HS-5 (cell line): ENCODE data around the gene CD80.

Source experiments
- DNase-seq: peaks from one replicate; pipeline ENCODE4 v3.0.0-alpha.2; 2012; ENCODE audit warnings: low read depth

CD80 gene

DNA sequence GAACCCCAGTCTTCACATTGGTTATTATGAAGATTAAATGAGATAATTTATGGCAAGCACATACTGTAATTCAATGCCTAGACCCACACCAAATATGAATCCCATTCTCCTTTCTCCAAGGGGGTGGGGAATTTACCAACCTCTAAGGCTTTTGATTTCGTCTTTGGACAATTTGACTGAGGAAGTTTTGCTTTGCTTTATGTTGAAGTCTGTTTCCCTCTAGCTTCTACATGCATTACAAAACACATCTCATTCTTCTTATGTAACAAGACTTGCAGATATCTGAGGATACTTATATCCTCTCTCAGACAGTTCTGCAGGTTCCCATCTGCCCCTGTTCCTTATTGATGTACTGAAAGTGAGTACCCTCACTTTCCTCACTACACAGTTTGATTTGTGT is 12.2 kb downstream of the CD80 start:
- DNase-seq, result no peak

DNA sequence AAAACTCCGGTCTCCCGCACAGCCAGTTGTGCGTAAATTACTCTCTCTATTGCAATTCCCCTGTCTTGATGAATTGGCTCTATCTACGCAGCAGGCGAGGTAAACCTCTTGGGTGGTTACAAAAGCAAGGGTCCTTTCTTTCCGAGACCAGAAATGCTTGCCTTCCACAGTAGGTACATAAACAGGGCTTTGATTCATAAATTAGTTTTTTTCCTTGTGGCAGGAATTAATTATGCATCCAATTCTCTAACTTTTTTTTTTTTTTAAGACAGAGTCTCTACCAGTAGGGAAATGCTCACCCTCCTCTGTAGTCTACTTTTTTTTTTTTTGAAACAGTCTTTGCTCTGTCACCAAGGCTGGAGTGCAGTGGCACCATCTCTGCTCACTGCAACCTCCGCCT is 16.3 kb downstream of the CD80 start:
- no peak for DNase-seq

DNA sequence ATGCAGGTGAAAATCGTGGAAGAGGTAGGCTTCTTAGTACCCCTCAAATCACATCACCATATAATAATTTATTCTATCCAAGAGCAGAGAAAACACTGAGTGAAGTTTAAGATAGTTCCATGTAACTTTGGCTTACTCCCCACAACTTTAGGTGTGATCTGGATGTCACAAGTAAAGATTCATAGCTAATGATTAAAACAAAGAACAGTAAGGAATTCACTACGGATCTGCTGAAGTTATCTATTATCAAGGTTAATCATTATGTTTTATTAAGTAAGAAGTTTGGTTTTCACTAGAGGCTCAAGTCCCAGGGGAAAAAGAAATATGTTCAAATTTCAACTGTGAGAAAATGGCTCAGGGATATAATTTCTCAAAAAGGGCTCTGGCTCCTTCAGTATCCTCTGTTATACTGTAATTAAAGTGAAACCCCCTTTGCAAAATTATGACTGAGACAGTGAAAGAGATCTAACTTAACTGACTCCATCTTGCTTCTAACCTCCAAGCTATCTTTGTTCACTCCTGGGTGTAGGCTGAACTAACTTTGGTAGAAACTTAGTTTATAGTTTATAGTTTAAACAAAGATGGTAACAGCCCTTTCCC is 17.1 kb downstream of the CD80 start:
- no peak for DNase-seq

DNA sequence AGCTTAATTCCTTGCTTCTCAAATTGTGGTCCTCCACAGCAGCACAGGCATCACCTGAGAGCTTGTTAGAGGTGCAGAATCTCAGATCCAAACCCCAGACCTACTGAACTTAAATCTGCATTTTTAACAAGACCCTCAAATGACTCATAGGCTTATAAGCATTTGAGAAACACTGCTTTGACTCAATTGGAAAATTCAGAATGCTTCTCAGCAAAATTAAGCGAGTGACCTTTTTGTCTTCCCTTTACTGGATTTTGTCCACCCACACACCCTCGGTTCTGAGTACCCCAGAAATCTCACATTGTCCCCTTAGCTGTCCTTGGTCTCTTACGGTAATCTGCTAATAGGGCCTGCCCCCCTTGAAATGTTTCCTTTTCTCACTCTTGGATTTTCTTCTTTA is 17.9 kb downstream of the CD80 start:
- no peak for DNase-seq

DNA sequence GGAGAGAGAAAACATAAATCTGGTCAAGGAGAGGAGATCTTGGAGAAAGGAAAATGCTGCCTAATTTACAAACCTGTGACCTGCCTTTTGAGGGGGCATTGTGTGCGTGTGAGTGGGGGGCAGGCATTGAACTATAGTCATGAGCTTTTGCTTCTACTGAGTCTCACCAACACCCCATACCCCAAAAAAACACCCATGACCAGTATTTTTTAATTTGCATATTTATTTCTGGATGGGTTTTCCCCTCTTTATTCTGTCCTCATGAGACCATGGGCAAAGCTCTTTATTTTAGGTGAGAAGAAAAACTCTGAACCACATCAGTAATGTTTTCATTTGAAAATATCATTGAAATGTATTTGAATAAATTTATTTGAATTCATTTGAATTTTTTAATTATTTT is 20.6 kb downstream of the CD80 start:
- no peak for DNase-seq

DNA sequence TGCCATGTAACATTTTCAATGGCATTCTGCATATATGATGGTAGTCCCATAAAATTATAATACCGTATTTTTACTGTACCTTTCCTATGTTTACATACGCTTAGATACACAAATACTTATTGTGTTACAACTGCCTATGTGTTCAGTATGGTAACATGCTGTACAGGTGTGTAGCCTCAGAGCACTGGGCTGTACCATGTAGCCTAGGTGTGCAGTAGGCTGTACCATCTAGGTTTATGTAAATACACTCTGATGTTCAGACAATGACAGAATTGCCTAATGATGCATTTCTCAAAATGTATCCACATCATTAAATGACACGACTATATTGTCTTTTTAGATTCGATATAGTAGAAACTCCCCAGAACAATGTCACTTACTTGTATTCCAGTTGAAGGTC is 22.7 kb downstream of the CD80 start:
- no peak for DNase-seq

DNA sequence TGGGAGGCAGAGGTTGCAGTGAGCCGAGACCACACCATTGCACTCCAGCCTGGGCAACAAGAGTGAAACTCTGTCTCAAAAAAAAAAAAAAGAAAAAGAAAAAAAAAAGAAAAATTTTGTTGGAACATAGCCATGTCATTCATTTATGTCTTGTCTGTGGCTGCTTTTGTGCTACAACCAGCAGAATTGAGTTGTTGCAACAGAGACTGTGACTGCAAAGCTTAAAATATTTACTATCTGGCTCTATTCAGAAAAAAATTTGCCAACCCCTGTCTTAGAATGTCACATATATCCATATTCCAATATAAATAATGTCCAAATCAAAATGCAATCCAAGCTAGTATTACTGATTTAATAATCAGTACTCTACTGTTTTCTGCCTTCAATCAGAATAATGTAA is 25.1 kb downstream of the CD80 start:
- no peak for DNase-seq

DNA sequence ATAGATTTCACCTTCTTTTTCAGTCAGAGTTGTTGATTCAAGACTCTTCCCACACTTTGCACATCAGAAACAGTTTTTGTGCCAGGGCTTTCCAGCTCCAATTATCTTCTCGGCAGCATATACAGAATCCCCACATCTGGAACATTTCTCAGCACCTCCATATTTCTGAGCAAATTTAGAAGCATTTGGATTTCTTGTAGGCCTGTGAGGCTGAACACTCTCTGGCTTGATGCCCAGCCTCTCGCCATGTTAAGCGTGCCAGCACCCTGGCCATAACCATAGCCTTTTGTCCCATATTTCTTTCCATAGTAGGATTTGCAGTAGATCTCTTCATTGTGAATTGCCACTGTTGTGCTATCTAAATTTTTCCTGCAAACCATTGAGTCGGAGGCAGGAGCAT is 28.3 kb downstream of the CD80 start:
- DNase-seq, result no peak

DNA sequence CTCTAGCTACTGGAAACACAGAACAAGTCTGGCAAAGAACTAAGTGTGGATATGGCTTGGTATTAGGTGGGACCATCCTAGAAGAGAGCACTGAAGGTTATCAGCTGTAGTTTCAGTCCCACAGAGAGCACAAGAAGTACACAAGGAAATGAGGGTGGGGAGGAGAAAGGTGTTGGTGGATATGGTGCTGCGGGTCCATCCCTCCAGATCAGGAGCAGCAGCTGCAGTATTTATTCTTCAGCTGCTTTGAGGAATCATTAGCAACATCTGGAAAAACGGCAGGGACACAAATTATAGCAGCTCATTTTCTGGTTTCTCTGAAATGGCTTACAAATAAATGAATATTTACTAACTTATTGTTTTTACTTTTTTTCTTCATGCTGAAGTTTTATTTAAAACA is 29.0 kb downstream of the CD80 start:
- no peak for DNase-seq

DNA sequence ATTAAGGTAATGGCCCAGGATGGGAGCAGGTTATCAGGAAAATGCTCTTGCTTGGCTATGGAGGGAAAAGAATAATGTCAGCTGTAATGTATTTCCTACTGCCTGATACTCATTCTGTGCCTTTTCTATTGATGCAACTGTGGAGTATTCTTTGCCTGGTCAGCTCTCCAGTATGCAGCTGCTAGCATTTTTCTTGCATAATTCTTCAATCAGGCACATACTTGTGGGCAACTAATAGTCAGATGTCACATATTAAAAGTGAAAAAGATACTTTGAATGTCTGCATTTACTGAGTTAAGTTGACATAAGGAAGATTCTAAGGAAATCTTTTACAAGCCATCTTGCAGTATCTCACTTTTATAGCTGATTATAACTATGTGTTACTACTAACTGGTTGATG is 29.5 kb downstream of the CD80 start:
- DNase-seq, result no peak

DNA sequence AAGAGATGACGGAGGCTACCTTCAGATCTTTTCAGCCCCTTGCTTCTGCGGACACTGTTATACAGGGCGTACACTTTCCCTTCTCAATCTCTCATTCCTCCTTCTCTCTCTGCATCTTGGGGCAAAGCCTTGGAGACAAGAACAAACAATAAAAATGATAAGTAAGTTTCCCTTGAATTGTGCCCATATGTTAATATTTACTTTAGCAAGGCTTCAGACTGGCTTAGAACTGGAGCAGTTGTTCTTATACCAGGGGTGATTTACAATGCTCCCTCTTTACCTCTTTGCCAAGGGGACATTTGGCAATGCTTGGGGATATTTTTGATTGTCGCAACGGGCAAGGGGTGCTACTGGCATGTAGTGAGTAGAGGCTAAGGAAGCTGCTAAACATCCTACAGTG is 31.7 kb downstream of the CD80 start:
- DNase-seq, result no peak

DNA sequence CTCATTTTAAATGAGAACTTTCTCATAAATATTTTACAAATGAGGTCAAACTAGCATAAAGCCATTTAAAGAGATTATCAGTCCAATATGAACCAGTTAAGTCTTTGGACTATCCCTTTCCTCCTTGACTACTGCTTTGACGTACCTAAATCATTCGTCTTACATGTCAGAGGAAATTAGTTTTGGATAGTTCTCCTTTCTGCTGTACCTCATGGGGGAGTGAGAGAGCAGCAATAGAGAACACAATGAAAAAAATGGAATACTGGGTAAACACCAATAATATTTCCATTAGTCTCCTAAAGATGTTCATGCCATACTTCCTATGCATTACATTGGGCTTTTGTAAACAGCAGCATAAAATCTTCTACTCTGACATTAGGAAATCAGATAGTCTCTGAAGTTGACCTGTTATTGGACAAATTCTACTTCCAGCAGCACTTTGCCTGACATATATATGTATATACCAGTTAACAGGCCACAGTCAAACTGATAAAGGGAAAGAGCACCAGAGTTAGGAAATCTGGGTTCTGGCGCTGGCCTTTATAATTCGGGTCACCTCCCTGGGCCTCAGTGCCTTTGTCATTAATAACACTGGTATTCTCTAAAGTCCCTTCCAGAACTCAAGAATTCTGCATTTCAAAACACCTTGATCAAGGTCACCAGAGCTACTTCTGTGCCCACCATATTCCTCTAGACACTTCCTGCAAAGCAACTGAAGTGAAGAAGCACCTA is 34.3 kb downstream of the CD80 start:
- no peak for DNase-seq

DNA sequence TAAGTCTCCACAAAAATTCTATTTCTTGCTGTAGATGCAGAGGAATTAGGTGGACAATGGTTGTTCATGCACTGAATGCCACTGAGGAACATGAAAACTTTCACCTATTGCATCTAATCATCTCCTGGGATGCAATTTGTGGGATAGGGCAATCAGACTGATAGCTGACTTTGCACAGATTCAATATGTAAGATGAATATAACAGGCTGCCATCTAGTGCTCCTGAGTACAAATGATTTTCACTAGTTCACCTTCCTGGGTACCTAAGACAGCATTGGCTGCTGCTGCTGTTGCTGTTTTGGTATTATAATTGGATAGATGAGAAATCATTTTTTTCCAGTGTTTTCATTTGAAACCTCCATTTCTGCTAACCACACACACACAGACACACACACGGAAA is 41.4 kb downstream of the CD80 start:
- no peak for DNase-seq

DNA sequence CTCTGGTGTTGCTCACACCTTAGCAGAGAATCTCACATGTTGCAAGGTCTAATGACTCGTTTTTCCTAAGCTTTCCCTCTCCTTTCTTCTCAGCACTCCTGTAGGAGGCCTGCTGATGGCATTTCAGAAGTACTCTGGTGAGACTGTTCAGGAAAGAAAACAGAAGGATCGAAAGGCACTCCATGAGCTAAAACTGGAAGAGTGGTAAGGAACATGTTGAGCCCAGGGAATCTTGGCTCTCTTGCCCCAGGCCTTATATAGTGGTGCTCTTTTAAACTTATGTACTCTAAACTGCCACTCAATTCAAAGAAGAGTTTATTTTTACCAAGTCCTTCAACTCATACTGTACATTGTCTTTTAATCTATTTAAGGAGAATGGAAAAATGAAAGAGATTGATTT is 42.3 kb downstream of the CD80 start:
- DNase-seq, result no peak

DNA sequence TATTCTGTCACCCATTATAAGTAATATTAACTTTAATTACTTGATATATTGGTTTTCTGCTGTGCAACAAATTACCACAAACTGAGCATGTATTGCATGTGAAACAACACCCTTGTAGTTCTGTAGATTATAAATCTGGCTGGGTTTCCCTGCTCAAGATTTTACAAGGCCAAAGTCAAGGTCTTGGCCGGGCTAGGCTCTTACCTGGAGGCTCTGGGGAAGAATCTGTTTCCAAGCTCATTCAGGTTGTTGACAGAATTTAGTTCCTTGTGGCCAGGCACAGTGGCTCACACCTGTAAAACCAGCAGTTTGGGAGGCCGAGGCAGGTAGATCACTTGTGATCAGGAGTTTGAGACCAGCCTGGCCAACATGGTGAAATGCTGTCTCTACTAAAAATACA is 44.8 kb downstream of the CD80 start:
- DNase-seq, result no peak

DNA sequence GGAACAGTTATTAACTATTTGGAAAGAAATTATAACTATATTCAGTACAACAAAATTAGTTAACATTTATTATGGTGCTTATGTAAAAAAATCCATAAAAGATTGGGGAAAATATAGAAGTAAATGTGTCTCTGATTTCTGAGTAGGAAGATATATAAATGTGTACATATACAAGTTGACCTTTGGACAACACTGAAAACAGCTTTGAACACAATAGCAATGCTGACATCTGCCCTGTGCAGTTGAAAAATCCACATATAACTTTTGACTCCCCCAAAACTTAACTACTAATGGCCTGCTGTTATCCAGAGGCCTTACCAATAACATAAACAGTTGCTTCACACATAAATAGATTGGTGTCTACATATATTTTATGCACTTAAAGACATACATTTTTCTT is 48.7 kb downstream of the CD80 start:
- no peak for DNase-seq

DNA sequence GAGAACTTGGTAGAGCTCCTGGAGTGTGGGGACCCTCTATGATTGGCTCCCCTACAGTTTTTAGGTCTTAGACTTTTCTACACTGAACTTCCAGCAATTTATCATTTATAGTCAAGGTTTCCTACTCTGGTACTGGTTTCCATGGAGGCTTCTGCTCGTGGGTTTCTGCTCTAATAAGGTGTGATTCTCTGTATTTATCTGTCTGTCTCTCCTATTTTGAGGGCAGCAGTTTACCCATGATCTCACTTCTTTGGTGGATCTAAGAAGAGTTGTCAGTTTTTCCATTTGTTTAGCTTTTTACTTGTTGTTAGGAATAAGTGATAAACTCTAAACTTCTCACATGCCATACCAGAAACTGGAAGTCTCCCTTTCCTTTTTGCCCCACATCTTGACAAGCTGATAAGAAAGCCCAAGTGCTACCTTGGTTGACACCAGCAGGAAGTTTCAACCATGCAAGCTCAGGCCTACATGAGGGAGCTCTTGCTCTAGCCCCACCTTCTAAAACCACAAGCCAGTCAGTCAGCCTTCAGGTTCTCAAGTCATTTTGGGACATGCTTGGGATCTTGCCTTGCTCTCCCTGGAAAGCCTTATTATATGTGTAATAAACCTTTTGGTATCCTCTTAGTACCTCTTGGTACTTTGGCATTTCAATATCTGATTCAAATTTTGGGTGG is 51.1 kb downstream of the CD80 start:
- DNase-seq, result no peak

DNA sequence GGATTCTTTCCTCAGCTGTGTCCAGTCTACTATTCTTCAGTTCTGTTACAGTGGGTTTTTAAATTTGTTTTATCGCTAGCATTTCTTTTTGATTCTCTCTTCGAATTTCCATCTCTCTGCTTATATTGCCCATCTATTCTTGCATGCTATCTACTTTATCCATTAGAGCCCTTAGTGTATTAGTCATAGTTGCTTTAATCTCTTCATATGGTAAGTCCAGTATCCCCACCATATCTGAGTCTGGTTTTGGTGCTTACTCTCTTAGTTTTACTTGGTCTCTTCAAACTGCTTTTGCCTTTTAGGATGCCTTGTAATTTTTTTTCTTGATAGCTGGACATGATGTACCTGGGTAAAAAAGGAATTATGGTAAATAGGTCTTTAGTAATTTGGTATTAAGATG is 52.0 kb downstream of the CD80 start:
- no peak for DNase-seq

DNA sequence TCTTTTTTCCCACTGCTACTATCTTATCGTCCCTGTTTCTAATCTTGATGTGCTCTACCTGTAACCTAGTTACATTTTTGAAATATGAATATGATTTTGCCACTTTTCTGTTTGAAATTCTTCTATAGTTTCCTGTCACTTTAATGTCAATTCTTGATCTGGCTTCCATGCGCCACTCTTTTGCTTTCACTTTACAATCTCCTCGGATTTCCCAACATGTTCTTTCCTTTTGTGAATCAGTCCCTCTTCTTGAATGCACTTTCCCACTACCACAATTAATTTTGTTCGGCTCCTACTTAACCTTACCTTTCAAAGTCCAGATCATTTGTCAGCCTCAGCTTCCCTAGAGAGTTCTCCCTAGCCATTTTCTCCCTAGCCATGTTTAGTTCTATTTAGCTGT is 52.8 kb downstream of the CD80 start:
- no peak for DNase-seq

DNA sequence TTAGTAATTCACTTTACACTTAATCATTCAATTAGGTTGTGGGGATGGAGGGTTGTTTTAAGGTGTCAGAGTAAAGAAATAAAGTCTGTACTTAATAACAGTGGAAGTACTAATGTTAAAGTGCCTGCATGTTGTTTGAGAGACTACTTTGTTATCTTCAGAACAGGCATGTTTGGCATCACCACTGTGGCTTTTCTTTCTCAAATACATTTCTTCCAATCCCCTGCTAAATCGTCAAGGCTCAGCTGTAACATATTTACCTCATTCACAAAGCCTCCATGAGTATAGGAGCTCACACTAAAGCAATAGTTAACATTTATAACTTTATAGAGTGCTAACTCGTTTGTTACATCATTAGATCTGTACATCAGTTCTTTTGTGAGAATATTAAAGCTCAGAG is 58.5 kb downstream of the CD80 start:
- no peak for DNase-seq

DNA sequence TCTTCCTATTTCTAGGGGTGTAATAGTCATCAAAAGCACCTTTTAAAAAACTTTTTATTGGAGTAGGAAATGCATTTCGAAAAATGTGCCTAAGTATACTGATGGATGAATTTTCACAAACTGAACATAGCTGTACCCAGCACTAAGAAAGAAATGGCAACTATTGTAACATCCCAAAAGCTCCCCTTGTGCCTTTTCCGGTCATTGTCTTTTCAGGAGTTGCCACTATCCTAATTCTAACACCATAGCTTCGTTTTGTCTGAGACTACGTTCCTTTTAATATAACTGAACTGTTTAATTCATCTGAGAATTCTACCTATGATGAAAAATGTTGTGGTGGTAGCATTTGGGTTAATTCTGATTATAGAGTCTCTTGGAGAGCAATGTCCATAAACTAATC is 59.1 kb downstream of the CD80 start:
- DNase-seq, result no peak

DNA sequence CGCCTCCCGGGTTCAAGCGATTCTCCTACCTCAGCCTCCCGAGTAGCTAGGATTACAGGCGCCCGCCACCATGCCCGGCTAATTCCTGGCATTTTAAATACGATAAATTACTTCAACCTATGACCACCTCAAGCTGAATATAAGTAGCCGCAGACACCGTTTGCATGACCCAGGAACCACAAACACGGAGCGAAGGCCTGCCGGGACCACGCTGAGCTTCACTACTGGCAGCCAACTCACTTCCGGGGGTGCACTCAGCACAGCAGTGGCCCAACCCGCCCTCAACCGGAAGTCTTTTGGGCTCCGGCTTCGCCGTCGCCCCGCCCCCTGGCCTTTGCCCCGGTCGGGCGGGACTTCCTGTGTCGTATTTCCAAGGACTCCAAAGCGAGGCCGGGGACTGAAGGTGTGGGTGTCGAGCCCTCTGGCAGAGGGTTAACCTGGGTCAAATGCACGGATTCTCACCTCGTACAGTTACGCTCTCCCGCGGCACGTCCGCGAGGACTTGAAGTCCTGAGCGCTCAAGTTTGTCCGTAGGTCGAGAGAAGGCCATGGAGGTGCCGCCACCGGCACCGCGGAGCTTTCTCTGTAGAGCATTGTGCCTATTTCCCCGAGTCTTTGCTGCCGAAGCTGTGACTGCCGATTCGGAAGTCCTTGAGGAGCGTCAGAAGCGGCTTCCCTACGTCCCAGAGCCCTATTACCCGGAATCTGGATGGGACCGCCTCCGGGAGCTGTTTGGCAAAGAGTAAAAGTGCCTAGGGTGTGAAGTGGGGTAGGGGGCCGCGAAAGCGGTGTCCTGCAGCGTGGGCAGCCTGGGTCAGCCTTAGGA is 61.0 kb downstream of the CD80 start, which contains the start of gene TIMMDC1:
Gene TIMMDC1 (plus strand): TSS at position 362 of the 826 bp plus-strand sequence. CDS start 187 bp downstream, at position 549.
- DNase-seq, result peak; percentile 83

DNA sequence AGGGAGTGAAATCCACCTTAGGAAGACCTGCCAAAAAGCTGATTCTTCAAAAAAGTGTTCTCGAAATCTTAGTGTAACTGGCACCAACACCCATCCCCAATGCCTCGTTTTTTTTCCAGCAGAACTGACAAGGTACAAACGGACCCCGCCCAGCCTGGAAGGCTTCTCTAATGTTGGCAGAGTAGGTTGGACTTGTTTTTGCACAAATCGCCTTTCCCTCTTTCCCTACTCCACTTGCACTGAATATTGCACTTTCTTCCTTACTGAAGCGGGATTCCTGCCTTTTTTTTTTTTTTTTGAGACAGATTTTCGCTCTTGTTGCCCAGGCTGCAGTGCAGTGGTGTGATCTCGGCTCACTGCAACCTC is 61.6 kb downstream of the CD80 start:
- DNase-seq, result no peak
